ENCODE measurements around the gene EMID1. TPM values are rescaled to one million over a fixed set of nuclear protein-coding genes. Genes with fewer than 3 reads are reported as not detected.
"Not testable (repeated sequence)": the region's sequence is repeated elsewhere in the genome, so short reads cannot be mapped to it uniquely, and the experiment has no call there.

The EMID1 gene
- total RNA-seq, 3 donors from 2014 or later: 0.20 to 0.22 TPM; not detected in 1

DNA sequence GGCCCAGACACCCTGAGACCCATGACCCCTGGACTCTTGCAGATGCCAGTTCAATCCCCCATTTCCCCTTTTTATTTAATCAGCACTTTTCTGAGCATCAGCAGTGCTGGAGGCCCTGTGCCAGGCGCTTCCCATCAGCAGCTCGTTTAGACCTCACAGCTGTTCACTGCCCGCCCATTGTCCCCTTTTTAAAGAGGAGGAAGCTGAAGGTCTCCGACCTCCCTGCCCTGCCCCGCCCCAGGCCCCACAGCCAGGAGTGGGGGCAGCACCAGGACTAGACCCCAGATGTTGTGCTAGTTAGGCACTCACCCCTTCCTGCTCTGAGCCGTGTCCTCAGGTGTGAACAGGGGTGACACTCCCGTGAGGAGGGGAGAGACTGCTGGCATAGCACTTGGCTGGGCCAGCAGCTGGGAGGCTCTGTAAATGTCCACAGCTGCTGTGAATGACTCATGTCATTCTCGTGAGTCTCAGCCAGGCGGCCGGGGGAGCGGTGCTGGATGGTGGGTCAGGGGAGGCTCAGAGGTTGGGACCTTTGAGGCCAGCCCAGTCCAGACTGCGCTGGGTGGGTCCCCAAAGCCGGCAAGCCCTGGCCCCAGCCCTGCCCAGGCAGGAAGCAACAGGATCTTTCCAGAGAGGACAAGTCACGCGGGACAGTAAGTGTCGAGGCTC, 19.9 kb downstream of the EMID1 start:
- no peaks in the 10 kb centered on the region for H3K4me1 Mint-ChIP-seq (ENCODE audit: low read depth)
- H3K9me3 Mint-ChIP-seq: no peaks in the 10 kb centered on the region
- no peaks in the 10 kb centered on the region for H3K36me3 Mint-ChIP-seq (ENCODE audit: insufficient read depth)
- no peak overlapping the region for H3K4me3 Mint-ChIP-seq
- ATAC-seq (no peak), DNase-seq (no peak)
- peaks cover 2% of the 10 kb centered on the region for H3K27me3 Mint-ChIP-seq (ENCODE audit: low read depth)

DNA sequence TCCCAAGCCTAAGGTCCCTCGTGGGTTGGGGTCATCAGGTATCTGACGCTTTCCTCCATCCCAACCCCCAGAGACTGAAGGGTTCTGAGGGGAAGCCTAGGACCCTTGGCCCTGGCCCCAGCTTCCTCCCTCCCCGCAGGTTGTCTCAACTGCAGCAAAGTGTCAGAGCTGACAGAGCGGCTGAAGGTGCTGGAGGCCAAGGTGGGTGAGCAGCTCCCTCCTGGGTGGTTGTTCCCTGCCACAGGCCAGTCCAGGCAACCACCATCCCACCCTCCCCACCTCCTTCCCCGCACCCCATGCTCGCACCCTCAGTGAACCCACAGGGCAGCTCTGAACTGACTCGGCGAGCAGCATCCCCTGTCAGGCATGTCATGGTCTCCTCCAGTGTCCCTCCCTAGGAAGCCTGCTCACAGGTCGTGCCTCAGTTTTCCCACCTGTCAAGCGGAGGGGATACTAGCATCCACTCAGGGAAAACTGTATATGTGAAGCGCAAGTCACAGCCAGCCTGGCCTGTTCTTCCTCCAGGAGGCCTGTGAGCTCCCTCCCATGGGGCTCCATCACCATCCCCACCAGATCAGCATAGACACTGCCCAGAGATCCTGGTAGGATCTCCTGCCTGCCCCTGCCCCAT, 20.8 kb downstream of the EMID1 start:
- Mint-ChIP-seq H3K9me3 (no peaks in the 10 kb centered on the region), H3K4me3 (no peak overlapping the region), H3K27me3 (ENCODE audit: low read depth) (peaks cover 2% of the 10 kb centered on the region), H3K4me1 (ENCODE audit: low read depth) (no peaks in the 10 kb centered on the region), H3K36me3 (ENCODE audit: insufficient read depth) (no peaks in the 10 kb centered on the region)
- ATAC-seq: no peak
- no peak for DNase-seq

DNA sequence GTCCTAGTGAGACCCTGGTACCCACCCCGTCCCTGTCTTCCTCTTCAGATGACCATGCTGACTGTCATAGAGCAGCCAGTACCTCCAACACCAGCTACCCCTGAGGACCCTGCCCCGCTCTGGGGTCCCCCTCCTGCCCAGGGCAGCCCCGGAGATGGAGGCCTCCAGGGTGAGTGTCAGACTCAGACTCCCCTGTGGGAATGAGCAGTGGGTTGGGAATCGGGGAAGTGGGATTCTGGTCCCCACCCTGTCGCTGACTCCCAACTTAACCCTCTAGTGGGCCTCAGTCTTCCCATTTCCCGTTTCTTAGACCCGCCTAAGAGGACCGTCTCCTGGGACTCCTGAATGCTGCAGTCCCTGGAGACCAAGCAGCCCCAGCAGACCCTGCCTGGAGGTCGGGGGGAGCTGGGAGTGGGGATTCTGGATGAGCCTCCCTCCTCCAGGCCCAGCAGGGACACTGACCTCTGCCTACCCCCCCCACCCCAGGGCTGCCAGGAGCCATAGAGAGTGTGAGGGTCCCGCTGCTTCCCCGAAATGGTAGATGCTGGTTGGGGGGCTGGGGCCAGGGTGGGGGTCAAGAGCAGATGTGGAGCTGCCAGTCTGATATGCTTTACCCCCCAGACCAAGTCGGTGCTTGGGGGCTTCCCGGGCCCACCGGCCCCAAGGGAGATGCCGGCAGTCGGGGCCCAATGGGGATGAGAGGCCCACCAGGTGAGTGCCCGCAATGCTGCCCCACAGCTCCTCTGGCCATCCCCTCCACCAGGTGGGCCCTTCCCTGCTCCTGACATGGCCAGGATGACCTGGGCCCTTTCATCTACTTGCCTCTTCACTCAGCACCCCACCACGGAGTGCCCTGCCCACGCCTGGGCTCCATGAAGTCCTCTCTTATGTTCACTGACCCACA, 25.5 kb downstream of the EMID1 start:
- Mint-ChIP-seq H3K36me3 (ENCODE audit: insufficient read depth) (no peaks in the 10 kb centered on the region), H3K4me3 (no peak overlapping the region), H3K27me3 (ENCODE audit: low read depth) (peaks cover 4% of the 10 kb centered on the region), H3K9me3 (peaks cover 6% of the 10 kb centered on the region), H3K4me1 (ENCODE audit: low read depth) (no peaks in the 10 kb centered on the region)
- no peak for ATAC-seq
- DNase-seq: no peak

DNA sequence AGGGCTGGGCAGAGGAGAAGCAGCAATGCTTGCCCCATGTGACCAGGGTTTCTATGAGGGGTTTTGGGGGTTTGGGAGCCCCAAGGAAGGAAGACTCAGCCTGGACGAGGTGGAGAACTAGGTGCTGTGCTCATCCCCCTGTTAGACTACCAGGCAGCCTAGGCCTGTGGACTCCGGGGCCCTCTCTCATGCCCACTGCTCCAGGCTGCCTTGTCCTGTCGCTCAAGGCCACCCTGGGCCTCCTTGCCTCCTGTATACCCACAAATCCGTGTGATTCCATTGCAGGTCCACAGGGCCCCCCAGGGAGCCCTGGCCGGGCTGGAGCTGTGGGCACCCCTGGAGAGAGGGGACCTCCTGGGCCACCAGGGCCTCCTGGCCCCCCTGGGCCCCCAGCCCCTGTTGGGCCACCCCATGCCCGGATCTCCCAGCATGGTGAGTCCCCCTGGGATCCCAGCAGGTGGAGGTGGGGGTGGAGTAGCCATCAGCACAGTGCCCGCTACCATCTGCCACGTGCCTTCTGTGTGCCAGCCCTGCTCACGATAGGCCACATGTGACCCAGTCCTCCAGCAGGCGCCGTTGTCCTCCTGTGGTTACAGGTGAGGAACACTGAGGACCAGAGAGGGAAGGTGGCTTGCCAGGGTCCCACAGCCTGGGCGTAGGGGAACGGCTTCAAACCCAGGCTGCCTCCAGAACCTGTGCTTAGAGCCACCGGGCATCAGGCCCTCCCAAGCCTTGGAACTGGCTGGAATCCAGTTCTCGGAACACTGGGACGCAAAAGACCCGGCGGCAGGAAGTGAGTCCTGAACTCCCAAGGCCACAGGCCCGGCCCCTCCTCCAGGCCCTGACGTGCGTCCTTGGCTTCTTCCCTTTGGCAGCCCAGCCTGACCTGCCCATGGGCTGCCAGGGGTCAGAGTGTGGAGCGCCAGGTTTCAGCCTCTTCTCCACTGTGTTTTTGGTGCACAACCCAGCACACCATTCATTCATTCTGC, 26.6 kb downstream of the EMID1 start:
- no peaks in the 10 kb centered on the region for H3K4me1 Mint-ChIP-seq (ENCODE audit: low read depth)
- no peak overlapping the region for H3K4me3 Mint-ChIP-seq
- H3K36me3 Mint-ChIP-seq (ENCODE audit: insufficient read depth): no peaks in the 10 kb centered on the region
- no peak for ATAC-seq
- no peak for DNase-seq
- peaks cover 6% of the 10 kb centered on the region for H3K9me3 Mint-ChIP-seq
- H3K27me3 Mint-ChIP-seq (ENCODE audit: low read depth): peaks cover 4% of the 10 kb centered on the region

DNA sequence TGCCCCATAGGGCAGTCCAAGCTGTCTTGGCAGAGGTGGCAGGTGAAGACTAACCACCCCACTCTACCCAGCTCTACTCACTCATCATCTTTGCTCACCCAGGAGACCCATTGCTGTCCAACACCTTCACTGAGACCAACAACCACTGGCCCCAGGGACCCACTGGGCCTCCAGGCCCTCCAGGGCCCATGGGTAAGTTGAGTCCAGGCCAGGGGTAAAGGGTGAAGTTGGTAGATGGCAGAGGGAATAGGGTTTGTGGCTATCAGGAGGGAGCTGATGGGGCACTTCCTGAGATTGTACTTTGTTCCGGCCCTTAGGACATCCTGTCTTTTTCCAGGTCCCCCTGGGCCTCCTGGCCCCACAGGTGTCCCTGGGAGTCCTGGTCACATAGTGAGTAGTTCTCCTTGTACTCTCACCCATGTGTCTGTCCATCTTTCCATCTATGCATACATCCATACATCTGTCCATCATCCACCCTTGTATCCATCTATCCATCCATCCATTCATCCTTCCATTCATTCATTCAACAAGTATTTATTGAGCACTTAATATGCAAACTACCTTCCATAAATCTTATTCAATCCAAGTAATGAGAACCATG, 27.7 kb downstream of the EMID1 start:
- Mint-ChIP-seq H3K27me3 (ENCODE audit: low read depth) (peaks cover 3% of the 10 kb centered on the region), H3K36me3 (ENCODE audit: insufficient read depth) (no peaks in the 10 kb centered on the region), H3K9me3 (peaks cover 6% of the 10 kb centered on the region), H3K4me3 (no peak overlapping the region), H3K4me1 (ENCODE audit: low read depth) (no peaks in the 10 kb centered on the region)
- DNase-seq (no peak), ATAC-seq (no peak)

DNA sequence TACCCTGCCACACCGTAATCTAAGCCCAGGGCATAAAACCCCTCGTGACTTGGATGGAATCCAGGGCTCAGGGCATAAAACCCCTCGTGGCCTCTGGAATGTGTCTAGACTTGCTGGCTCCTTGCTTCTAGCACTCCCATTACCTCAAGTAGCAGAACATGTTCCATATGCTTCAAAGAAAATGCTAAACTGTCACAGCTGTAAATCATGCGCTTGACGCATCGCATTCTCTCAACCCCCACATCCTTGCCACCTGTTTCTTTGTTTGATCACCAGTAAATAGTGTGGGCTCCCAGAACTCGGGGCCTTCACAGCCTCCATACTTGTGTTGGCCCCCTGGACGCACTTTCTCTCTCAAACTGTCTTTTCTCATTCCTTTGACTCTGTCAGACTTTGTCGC, 34.8 kb downstream of the EMID1 start:
- peaks cover 20% of the 10 kb centered on the region for H3K9me3 Mint-ChIP-seq
- ATAC-seq; H3K36me3 Mint-ChIP-seq (ENCODE audit: insufficient read depth); DNase-seq; H3K27me3 Mint-ChIP-seq (ENCODE audit: low read depth); H3K4me1 Mint-ChIP-seq (ENCODE audit: low read depth); H3K4me3 Mint-ChIP-seq: not testable (repeated sequence)

DNA sequence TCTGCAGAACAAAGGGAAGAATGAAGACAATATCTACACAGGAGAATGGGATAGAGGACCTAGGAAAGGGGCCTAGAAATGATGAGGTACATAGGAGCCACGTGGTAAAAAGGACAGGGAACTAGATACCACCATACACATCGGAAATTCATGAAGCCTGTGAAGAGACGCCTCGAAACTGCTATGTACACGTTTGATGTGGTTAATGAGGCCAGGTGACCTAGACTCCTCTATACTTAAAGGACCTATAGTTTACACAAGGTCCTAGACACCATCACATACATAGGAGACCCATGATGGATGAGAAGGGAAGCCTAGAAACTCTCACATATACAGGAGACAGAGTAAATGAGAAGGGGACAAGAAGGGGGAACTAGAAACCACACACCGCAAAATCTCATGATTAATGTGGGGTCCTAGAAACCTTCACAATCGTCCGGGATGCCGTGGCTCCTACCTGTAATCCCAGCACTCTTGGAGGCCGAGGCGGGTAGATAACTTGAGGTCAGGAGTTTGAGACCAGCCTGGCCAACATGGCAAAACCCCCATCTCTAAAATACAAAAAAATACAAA, 38.3 kb downstream of the EMID1 start:
- no peak overlapping the region for H3K4me3 Mint-ChIP-seq
- H3K27me3 Mint-ChIP-seq (ENCODE audit: low read depth): peaks cover 10% of the 10 kb centered on the region
- DNase-seq: no peak
- H3K4me1 Mint-ChIP-seq (ENCODE audit: low read depth): no peaks in the 10 kb centered on the region
- peaks cover 6% of the 10 kb centered on the region for H3K36me3 Mint-ChIP-seq (ENCODE audit: insufficient read depth)
- no peak for ATAC-seq
- H3K9me3 Mint-ChIP-seq: peaks cover 17% of the 10 kb centered on the region

DNA sequence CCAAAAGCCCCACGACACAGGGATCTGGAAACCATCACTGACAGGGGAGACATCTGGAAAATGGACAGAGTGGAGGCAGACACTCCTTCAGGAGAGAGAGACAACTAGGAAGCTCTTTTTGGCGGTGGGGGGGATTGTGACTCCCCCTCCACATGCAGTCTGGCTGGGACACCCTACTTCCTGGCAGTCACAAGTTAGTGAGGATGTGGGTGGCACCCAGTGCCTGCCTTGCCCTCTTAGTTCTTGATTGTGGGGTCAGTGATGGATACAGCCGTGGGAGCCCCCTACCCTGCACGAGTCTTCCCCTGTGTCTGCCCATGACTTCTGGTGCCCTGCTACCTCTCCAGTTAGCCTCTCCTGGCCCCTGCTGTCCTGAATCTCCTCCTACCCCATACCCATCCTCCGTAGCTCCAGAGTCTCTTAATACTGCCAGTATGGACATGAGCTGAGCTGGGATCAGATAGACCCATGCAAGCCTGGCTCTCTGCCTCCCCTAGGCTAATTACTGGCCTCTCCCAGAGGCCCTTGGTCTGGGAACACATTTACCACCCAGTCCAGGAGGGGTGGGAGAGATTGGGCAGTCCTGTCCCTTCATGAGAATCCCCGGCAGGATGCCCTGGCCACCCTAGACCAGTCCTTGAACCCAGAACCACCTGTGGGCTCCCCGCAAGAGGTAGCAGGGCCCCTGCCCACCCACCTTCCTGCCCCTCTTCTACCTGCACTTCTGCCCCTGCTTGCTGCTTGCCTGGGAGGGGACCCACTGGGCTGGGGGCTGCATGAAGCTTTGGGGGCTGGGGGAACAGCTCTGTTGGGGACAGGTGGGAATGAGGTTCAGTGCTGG, 39.3 kb downstream of the EMID1 start:
- ATAC-seq (peak in 1 of 2 donors; percentile 34), DNase-seq (no peak)
- H3K9me3 Mint-ChIP-seq: peaks cover 12% of the 10 kb centered on the region
- H3K4me1 Mint-ChIP-seq (ENCODE audit: low read depth): no peaks in the 10 kb centered on the region
- peaks cover 10% of the 10 kb centered on the region for H3K27me3 Mint-ChIP-seq (ENCODE audit: low read depth)
- no peak overlapping the region for H3K4me3 Mint-ChIP-seq
- H3K36me3 Mint-ChIP-seq (ENCODE audit: insufficient read depth): peaks cover 3% of the 10 kb centered on the region

DNA sequence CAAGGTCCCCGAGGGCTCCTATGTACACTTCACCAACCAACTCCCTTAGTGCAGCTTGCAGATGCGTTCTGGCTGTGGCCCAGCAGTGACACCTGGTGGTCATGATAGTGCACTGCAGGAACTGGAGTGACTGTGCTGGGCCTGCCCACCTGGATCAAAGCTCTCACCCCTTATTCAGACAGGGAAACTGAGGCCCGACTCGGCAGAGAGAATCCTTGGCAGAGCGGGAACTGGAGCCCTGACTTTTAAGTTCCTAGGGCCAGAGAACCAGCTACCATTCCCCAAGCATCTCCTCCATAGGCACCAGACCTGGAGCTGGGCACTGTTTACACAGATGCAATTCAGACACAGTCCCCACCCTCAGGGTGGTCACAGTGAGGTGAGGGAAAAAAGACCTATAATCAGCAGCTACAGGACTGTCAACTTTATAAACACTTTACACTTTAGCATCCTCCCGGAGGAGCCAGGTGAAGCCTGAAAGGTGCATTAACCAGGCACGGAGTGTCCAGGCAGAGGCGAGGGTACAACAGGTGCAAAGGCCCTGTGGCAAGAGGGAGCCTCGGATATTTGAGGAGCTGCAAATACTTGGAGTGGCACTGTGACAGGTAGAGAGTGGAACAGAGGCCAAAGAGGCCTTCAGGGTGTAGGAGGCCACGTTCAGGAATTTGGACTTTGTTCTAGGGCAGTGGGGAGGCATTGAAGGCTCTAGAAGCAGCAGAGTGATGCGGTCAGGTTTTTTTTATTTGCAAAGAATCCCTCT, 40.1 kb downstream of the EMID1 start:
- H3K27me3 Mint-ChIP-seq (ENCODE audit: low read depth): peaks cover 10% of the 10 kb centered on the region
- peak; percentile 86 to 90 for ATAC-seq
- H3K9me3 Mint-ChIP-seq: peaks cover 12% of the 10 kb centered on the region
- no peaks in the 10 kb centered on the region for H3K4me1 Mint-ChIP-seq (ENCODE audit: low read depth)
- H3K36me3 Mint-ChIP-seq (ENCODE audit: insufficient read depth): peaks cover 2% of the 10 kb centered on the region
- DNase-seq: peak; percentile 63
- no peak overlapping the region for H3K4me3 Mint-ChIP-seq

DNA sequence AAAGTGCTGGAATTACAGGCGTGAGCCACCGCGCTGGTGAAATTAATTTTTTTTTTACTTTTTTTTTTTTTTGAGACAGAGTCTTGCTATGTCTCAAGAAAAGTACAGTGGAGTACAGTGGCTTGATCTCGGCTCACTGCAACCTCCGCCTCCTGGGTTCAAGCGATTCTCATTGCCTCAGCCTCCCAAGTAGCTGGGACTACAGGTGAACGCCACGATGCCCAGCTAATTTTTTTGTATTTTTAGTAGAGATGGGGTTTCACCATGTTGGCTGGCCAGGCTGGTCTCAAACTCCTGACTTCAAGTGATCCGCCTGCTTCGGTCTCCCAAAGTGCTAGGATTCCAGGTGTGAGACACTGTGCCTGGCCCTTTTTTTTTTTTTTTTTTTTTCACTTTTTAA, 42.2 kb downstream of the EMID1 start:
- ATAC-seq; H3K4me1 Mint-ChIP-seq (ENCODE audit: low read depth); DNase-seq; H3K4me3 Mint-ChIP-seq; H3K9me3 Mint-ChIP-seq; H3K36me3 Mint-ChIP-seq (ENCODE audit: insufficient read depth): not testable (repeated sequence)
- H3K27me3 Mint-ChIP-seq (ENCODE audit: low read depth): peaks cover 10% of the 10 kb centered on the region

DNA sequence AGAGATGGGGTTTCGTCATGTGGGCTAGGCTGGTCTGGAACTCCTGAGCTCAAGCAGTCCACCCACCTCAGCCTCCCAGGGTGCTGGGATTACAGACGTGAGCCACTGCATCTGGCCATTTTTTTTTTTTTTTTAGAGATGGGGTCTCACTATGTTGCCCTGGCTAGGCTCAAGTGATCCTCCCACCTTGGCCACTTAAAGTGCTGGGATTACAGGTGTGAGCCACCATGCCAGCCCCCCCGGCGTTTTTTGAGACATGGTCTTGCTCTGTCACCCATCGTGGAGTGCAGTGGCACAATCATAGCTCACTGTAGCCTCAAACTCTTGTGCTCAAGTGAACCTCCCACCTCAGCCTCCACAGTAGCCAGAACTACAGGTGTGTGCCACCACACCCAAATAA, 45.6 kb downstream of the EMID1 start:
- DNase-seq: no peak
- Mint-ChIP-seq H3K4me1 (ENCODE audit: low read depth) (no peaks in the 10 kb centered on the region), H3K36me3 (ENCODE audit: insufficient read depth) (no peaks in the 10 kb centered on the region), H3K27me3 (ENCODE audit: low read depth) (peaks cover 2% of the 10 kb centered on the region), H3K9me3 (no peaks in the 10 kb centered on the region), H3K4me3 (no peak overlapping the region)
- no peak for ATAC-seq

Data from activated T-cell treated with anti-CD3 and anti-CD28 coated beads, Interleukin-2, amount 50 U/mL, for 4 hours (primary cell).